Airway epithelial cell (primary cell): ENCODE measurements around the gene ORC3. TPM values are rescaled to one million over a fixed set of nuclear protein-coding genes. Genes with fewer than 3 reads are reported as not detected.

Experiments
- total RNA-seq: library from RNA; depleted of rRNA; stranded (reverse); fragments of >200 nt; gene quantifications from 2 replicates; pipeline ENCODE4 v1.2.3, GENCODE V29; 2015

Gene ORC3
- total RNA-seq, result 14.5 and 21.4 TPM in 2 replicates

GRCh38 chr6:87589693-87590416, at the start of gene ORC3, which contains the start of gene RARS2:
ORC3 (plus strand) TSS chr6:87590135; CDS start chr6:87590169, 34 bp downstream.
RARS2 (minus strand) TSS chr6:87589987; CDS start chr6:87589957, 30 bp downstream.

GRCh38 chr6:87701676-87702588, 112.0 kb downstream of the ORC3 start, which contains the start of gene AKIRIN2:
AKIRIN2 (minus strand) TSS chr6:87702233; CDS start chr6:87701684, 549 bp downstream.

Other genes with a start within 250 kb of the ORC3 start
- gene C6orf163, start 245.3 kb upstream of the ORC3 start, total RNA-seq, result 0.56 and 1.1 TPM in 2 replicates
- gene CFAP206, start 182.2 kb upstream of the ORC3 start, total RNA-seq, result 0.14 TPM in 1 of 2 replicates, not detected in the other
- 8.5 and 12.2 TPM in 2 replicates for gene SLC35A1, start 117.2 kb upstream of the ORC3 start, total RNA-seq
- gene RARS2, start 148 bp upstream of the ORC3 start, total RNA-seq, result 21.4 and 21.6 TPM in 2 replicates
- gene AKIRIN2, start 112.1 kb downstream of the ORC3 start, total RNA-seq, result 21.4 and 25.2 TPM in 2 replicates